GM12865 (cell line): ENCODE measurements around the gene C10orf88.
A peak's percentile ranks its signal among the peaks of the same experiment; 100 is the strongest.
"Not testable (repeated sequence)": the region's sequence is repeated elsewhere in the genome, so short reads cannot be mapped to it uniquely, and the experiment has no call there.

Experiments used
- DNase-seq: peaks from one replicate; pipeline ENCODE4 v3.0.0; 2010; ENCODE audit warnings: low read depth
- H3K4me3 ChIP-seq: 2 replicates; pipeline ENCODE4 v1.5.1; 2011; ENCODE audit warnings: mild to moderate bottlenecking, low read depth, low read length, control low read depth
- TF ChIP-seq, protein P1 (sequence below): IDR thresholded peaks from 2 replicates; pipeline ENCODE4 v1.5.1; 2011; ENCODE audit warnings: low read length, control low read depth, low read depth, inconsistent platforms; ENCODE audit not compliant: insufficient read depth; ENCODE audit errors: missing control alignments

The C10orf88 gene

GRCh38 chr10:122910310-122910709 is 43.7 kb downstream of the C10orf88 start, which contains the start of gene FAM24A:
FAM24A (plus strand) TSS chr10:122910610; CDS start chr10:122911635, 1,025 bp downstream.
- H3K4me3 ChIP-seq, result no peak within 1 kb of the TSS
- DNase-seq, result no peak
- TF ChIP-seq, protein P1, sequence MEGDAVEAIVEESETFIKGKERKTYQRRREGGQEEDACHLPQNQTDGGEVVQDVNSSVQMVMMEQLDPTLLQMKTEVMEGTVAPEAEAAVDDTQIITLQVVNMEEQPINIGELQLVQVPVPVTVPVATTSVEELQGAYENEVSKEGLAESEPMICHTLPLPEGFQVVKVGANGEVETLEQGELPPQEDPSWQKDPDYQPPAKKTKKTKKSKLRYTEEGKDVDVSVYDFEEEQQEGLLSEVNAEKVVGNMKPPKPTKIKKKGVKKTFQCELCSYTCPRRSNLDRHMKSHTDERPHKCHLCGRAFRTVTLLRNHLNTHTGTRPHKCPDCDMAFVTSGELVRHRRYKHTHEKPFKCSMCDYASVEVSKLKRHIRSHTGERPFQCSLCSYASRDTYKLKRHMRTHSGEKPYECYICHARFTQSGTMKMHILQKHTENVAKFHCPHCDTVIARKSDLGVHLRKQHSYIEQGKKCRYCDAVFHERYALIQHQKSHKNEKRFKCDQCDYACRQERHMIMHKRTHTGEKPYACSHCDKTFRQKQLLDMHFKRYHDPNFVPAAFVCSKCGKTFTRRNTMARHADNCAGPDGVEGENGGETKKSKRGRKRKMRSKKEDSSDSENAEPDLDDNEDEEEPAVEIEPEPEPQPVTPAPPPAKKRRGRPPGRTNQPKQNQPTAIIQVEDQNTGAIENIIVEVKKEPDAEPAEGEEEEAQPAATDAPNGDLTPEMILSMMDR, result no peak

DNA sequence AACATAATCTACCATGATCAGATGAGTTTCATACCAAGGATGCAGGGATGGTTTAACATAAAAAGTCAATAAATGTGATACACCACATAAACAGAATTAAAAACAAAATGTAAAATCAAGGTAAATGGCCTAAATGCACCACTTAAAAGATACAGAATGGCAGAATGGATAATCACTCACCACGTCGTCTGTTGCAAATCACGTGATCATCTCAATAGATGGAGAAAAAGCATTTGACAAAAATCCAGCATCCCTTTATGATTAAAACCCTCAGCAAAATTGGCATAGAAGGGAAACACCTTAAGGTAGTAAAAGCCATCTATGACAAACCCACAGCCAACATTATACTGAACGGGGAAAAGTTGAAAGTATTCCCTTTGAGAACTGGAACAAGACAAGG is 50.2 kb downstream of the C10orf88 start:
- H3K4me3 ChIP-seq, DNase-seq: not testable (repeated sequence)

GRCh38 chr10:122894261-122894944 is 59.6 kb downstream of the C10orf88 start:
- TF ChIP-seq, protein P1, result no peak
- H3K4me3 ChIP-seq, result no peak overlapping the region; the same call in 1 of the 2 replicates
- DNase-seq, result peak; percentile 24

- DNase-seq, result no peak
- TF ChIP-seq, protein P1, result no peak
- H3K4me3 ChIP-seq, result no peak overlapping the region
Observed at GRCh38 chr10:122884166-122884565, 69.9 kb downstream of the C10orf88 start.

DNA sequence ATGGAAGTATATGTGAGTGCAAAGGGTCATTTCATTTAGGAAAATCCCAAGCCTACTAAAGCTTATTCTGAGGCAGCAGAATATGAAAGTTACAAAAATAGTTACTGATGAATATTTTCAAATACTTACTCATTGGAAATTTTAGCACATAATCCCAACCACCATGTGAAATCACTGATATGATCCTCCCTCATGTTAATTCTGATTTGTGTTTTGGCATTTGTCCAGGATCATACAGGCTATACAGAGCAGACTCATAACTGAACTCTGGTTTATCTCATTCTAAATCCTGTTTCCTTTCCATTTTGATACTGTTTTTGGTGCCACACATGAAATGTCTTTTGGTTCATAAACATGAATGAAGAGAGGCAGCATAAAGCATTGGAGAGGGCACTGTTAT is 71.3 kb downstream of the C10orf88 start:
- peak; percentile 16 for DNase-seq
- TF ChIP-seq, protein P1, result no peak
- H3K4me3 ChIP-seq, result no peak overlapping the region
